HG03108 (cell line): ENCODE measurements around the gene GSK3B.
"Not testable (repeated sequence)": the region's sequence is repeated elsewhere in the genome, so short reads cannot be mapped to it uniquely, and the experiment has no call there.

Experiments
- ATAC-seq: cut with Tn5 transposase; IDR thresholded peaks from one replicate; pipeline ENCODE4 v1.9.1; 2021; ENCODE audit warnings: moderate library complexity; ENCODE audit not compliant: unreplicated experiment

The GSK3B gene

GRCh38 chr3:120057626-120058025 is 36.6 kb downstream of the GSK3B start:
- no peak for ATAC-seq

DNA sequence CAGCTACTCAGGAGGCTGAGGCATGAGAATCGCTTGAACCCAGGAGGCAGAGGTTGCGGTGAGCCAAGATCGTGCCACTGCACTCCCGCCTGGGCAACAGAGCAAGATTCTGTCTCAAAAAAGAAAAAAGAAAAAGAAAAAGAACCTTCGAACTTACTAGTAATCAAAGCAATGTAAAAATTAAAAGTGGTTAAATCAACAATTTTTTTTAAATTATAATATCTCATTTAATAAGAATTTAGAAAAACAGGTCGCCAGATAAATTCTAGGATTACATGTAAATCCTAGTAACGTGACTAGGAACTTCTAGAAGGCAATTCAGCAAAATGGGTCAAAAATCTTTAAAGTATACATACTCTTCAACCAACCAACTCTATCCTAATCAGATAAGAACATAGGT is 37.2 kb downstream of the GSK3B start:
- ATAC-seq: no peak

DNA sequence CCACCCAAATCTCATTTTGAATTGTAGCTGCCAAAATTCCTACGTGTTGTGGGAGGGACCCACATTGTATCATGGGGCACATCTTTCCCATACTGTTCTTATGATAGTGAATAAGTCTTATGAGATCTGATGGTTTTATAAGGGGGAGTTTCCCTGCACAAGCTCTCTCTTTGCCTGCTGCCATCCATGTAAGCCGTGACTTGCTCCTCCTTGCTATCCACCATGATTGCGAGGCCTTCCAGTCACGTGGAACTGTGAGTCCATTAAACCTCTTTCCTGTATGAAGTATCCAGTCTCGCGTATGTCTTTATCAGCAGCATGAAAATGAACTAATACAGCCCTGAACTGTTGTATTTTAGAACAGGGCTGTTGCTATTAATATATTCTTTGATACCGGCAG is 40.6 kb downstream of the GSK3B start:
- ATAC-seq: not testable (repeated sequence)

DNA sequence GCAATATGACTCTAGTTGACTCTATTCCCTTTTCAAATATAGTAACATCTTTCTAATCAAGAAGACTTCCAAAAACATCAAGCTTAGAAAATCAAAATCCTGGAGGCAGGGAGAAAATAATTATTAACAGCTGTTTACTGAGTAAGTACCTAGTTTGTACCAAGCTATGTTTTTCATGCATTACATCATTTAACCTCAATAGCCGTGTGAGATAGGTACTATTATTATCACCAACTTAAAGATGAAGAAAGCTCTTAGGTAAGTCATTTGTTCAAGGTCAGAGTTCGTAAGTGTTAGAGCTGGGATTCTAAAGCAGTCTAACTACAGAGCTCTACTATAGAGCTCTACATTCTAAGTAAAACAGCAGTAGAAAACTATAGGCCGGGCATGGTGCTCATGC is 41.6 kb downstream of the GSK3B start:
- no peak for ATAC-seq

GRCh38 chr3:120052225-120052624 is 42.0 kb downstream of the GSK3B start:
- ATAC-seq: peak; percentile 87

- ATAC-seq: not testable (repeated sequence)
These were observed 42.7 kb downstream of the GSK3B start for GRCh38 chr3:120051570-120051969.

GRCh38 chr3:120049881-120050539 is 44.2 kb downstream of the GSK3B start:
- no peak for ATAC-seq

DNA sequence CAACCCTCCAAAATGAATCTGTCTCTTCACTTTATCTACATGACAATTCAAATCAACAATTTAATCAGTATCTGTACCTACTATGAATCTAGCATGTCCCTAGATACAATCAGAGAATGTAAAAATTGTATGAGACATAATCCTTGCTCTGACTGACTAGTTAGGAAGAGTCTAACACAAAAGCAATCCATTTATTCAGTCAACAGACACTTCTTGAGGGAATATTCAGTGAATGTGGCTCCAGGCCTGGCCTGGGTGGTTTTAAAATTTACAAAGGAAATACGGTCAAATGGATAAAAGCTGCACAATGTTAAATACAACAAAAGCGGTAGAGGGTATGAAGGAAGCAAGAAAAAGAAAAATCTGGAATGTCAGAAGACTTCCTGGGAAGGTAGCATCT is 45.2 kb downstream of the GSK3B start:
- ATAC-seq: no peak

GRCh38 chr3:120048355-120049041 is 45.7 kb downstream of the GSK3B start:
- ATAC-seq: no peak

GRCh38 chr3:120047686-120048085 is 46.6 kb downstream of the GSK3B start:
- ATAC-seq: no peak

GRCh38 chr3:120040813-120041377 is 53.4 kb downstream of the GSK3B start:
- no peak for ATAC-seq

GRCh38 chr3:120039642-120040610 is 54.3 kb downstream of the GSK3B start:
- ATAC-seq: no peak

DNA sequence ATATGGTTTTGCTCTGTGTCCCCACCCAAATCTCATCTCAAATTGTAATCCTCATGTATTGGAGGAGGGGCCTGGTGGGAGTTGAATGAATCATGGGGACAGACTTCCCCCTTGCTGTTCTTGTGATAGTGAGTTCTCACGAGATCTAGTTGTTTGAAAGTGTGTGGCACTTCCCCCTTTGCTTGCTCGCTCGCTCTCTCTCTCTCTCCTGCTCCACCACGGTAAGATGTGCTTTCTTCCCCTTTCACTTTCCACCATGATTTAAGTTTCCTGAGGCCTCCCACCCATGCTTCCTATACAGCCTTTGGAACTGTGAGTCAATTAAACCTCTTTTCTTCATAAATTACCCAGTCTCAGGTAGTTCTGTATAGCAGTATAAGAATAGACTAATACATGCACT is 60.7 kb downstream of the GSK3B start:
- ATAC-seq: no peak

GRCh38 chr3:120031561-120031960 is 62.7 kb downstream of the GSK3B start:
- ATAC-seq: no peak

- ATAC-seq: no peak
These were observed 64.5 kb downstream of the GSK3B start for GRCh38 chr3:120029749-120030148.

DNA sequence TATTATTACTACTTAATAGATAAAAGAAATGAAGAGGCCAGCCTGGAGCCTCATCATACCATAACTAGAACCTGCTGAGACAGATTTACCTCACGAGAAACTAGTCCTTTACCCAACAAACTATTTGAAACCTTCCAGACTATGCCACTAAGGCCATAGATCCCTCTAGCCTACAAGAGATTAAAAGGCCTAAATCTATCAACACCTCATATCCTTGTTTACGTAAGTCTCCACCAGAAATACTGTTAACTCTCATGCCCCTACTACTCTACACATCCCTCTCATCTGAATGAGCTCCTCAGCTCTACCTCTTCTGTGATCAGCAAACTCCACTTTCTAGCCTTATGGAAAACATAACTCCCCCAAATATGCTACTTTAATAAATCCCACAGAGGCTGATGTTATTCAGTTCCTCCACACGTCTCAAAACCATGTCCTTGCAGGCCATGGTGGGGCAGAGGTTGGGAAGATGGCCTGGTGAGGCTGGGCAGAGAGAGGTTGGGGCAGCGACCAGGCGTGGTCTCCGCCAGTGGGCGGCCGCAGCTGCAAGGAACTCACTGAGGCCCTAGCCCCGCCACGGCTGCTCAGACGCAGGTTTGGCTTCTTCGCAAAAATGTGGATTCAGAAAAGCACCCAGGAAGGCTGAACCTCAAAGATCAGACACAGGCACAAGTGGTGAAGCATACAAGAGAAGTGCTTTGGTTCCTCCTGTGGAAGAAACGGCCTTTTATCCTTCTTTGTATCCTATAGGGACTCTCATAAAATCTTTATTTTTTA is 65.8 kb downstream of the GSK3B start:
- no peak for ATAC-seq

- no peak for ATAC-seq
These were observed 67.0 kb downstream of the GSK3B start for GRCh38 chr3:120027226-120027625.

DNA sequence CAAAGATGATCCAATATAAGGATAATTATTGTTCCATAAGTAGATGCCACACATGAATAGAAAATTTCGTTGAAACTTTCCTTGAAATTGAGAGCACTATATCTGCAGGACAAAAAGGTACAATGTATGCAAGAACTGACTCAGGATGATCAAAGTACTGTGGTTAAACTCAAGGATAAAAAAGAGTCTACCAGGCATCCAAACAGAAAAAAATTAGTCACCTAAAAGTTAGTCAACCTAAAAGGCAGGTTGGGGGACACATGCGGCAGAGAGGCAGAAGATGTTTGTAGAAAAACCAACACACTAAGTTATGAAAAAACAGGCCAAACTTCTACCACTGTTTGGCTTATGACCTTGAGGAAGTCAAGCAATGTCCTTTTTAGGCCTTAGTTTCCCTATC is 68.7 kb downstream of the GSK3B start:
- no peak for ATAC-seq

DNA sequence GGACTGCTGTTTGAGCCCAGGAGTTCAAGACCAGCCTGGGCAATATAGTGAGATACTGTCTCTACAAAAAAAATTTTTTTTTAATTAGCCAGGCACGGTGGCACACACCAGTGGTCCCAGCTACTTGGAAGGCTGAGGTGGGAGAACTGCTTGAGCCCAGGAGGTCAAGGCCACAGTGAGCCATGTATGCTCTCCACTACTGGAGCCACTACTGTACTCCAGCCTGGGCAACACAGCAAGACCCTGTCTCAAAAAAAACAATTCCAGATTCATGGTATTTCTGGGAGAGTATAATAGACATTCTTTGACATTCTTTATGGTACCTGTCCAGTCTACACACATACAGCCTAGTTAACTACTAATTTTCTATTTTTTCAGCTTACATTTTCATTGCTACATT is 70.1 kb downstream of the GSK3B start:
- ATAC-seq: no peak

GRCh38 chr3:120022729-120023128 is 71.5 kb downstream of the GSK3B start:
- no peak for ATAC-seq

DNA sequence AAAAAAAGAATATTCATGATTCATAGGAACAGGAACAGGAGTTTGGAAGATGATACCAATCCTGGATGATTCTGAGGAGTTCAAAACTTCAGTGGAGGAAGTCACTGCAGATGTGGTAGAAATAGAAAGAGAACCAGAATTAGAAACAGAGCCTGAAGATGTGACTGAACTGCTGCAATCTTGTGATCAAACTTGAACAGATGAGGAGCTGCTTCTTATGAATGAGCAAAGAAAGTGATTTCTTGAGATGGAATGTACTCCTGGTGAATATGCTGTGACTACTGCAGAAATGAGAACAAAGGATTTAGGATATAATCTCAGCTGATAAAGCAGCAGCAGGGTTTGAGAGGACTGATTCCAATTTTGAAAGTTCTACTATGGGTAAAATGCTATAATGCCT is 72.7 kb downstream of the GSK3B start:
- no peak for ATAC-seq
